HepG2 (cell line): ENCODE results near the gene CNTD1. TPM values are rescaled to one million over a fixed set of nuclear protein-coding genes. Genes with fewer than 3 reads are reported as not detected.

Experiments
- IRF2 ChIP-seq: IDR thresholded peaks from 2 replicates; pipeline ENCODE4 v1.6.1; 2018; ENCODE audit warnings: missing genetic modification reagents, missing compliant biosample characterization
- MED1 ChIP-seq: sonication (generic); formaldehyde crosslinking; IDR thresholded peaks from 2 replicates; pipeline ENCODE4 v1.4.0; 2020; ENCODE audit warnings: missing genetic modification reagents
- MIXL1 ChIP-seq: IDR thresholded peaks from 2 replicates; pipeline ENCODE4 v1.6.1; 2016
- MTF1 ChIP-seq: sonication (generic); formaldehyde crosslinking; IDR thresholded peaks from 2 replicates; pipeline ENCODE4 v1.5.0; 2020; ENCODE audit warnings: missing genetic modification reagents
- NR2F6 ChIP-seq, 2 experiments: IDR thresholded peaks; 2 replicates each; pipeline ENCODE4 v1.6.1; 2016; ENCODE audit warnings: antibody characterized with exemption in 1 of 2, mild to moderate bottlenecking in 1 of 2
- PATZ1 ChIP-seq: sonication (generic); formaldehyde crosslinking; IDR thresholded peaks from 2 replicates; pipeline ENCODE4 v1.4.0; 2020; ENCODE audit warnings: missing genetic modification reagents
- RARA ChIP-seq: IDR thresholded peaks from 2 replicates; pipeline ENCODE4 v1.6.1; 2016; ENCODE audit warnings: missing genetic modification reagents, missing compliant biosample characterization
- RFXANK ChIP-seq: IDR thresholded peaks from 2 replicates; pipeline ENCODE4 v1.6.1; 2016
- RFXAP ChIP-seq: sonication (generic); formaldehyde crosslinking; IDR thresholded peaks from 2 replicates; pipeline ENCODE4 v1.4.0; 2020; ENCODE audit warnings: missing genetic modification reagents, borderline replicate concordance
- SMC3 ChIP-seq: IDR thresholded peaks from 2 replicates; pipeline ENCODE4 v1.6.1; 2011; ENCODE audit warnings: low read length, improper control_type of control experiment
- SMYD3 ChIP-seq: sonication (generic); formaldehyde crosslinking; IDR thresholded peaks from 2 replicates; pipeline ENCODE4 v1.8.1; 2023; ENCODE audit warnings: mild to moderate bottlenecking, missing genetic modification reagents
- SYNCRIP ChIP-seq: fragments of 200-400 bp; formaldehyde crosslinking; IDR thresholded peaks from 2 replicates; pipeline ENCODE4 v1.6.1; 2018; ENCODE audit warnings: mild to moderate bottlenecking, low read depth, low read length; ENCODE audit not compliant: insufficient read depth
- TAF15 ChIP-seq: fragments of 200-400 bp; formaldehyde crosslinking; IDR thresholded peaks from one replicate; pipeline ENCODE4 v1.6.1; 2018; ENCODE audit warnings: mild to moderate bottlenecking, low read depth, low read length; ENCODE audit not compliant: poor library complexity, severe bottlenecking
- ZFP36 ChIP-seq: fragments of 150-350 bp; IDR thresholded peaks from 2 replicates; pipeline ENCODE4 v1.6.1; 2018; ENCODE audit warnings: borderline replicate concordance, low read length, low read depth; ENCODE audit not compliant: partially characterized antibody
- ZNF282 ChIP-seq: fragments of 450-650 bp; IDR thresholded peaks from 2 replicates; pipeline ENCODE4 v1.6.1; 2018; ENCODE audit not compliant: partially characterized antibody
- ZNF335 ChIP-seq: sonication (generic); formaldehyde crosslinking; IDR thresholded peaks from 2 replicates; pipeline ENCODE4 v1.4.0; 2020; ENCODE audit warnings: missing genetic modification reagents
- ZNF615 ChIP-seq: sonication (generic); formaldehyde crosslinking; IDR thresholded peaks from 2 replicates; pipeline ENCODE4 v1.5.0; 2020; ENCODE audit warnings: mild to moderate bottlenecking, missing genetic modification reagents, borderline replicate concordance
- polyA plus RNA-seq, 8 experiments: library from polyadenylated mRNA; depleted of rRNA in 3 of 8; stranded (reverse) in 7 of 8; unstranded in 1 of 8; fragments of >200 nt; fragmentation: Illumina TruSeq in 4 of 8; extraction: Trizol in 4 of 8; gene quantifications; 2 replicates each; pipeline versions ENCODE4 v1.2.1 to v1.2.3, GENCODE V29; 2011 to 2016; ENCODE audit warnings: low read depth in 4 of 8, missing spikeins in 1 of 8, mixed read lengths in 1 of 8; ENCODE audit not compliant: insufficient read depth in 1 of 8
- total RNA-seq, 5 experiments: library from RNA; depleted of rRNA; stranded (reverse); fragments of >200 nt; fragmentation: Illumina TruSeq; extraction: Trizol; gene quantifications; 2 replicates each; pipeline ENCODE4 v1.2.3, GENCODE V29; 2016; ENCODE audit warnings: low read depth in 1 of 5
- TF ChIP-seq, protein P1 (sequence below): sonication (generic); formaldehyde crosslinking; IDR thresholded peaks from 2 replicates; pipeline ENCODE4 v1.4.0; 2020; ENCODE audit warnings: missing genetic modification reagents

Gene CNTD1
- total and polyA plus RNA-seq, 2 of the 13 experiments (the other 11 are each of a cell fraction or from before 2014, with no cell fraction given), result 0.11 to 0.15 TPM

- TF ChIP-seq MIXL1 (CRISPR knock-in tag), result peak; percentile 67; the same call in 1 of the 2 replicates
- TF ChIP-seq SMYD3, result no peak
- 0 out of 2 replicates have a peak, but pooled peaks have one; percentile 36 for TF ChIP-seq ZNF335 (CRISPR knock-in tag)
- TF ChIP-seq, protein P1, sequence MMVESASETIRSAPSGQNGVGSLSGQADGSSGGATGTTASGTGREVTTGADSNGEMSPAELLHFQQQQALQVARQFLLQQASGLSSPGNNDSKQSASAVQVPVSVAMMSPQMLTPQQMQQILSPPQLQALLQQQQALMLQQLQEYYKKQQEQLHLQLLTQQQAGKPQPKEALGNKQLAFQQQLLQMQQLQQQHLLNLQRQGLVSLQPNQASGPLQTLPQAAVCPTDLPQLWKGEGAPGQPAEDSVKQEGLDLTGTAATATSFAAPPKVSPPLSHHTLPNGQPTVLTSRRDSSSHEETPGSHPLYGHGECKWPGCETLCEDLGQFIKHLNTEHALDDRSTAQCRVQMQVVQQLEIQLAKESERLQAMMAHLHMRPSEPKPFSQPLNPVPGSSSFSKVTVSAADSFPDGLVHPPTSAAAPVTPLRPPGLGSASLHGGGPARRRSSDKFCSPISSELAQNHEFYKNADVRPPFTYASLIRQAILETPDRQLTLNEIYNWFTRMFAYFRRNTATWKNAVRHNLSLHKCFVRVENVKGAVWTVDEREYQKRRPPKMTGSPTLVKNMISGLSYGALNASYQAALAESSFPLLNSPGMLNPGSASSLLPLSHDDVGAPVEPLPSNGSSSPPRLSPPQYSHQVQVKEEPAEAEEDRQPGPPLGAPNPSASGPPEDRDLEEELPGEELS (CRISPR knock-in tag), result no peak
- TF ChIP-seq IRF2 (CRISPR knock-in tag), result peak; percentile 78
- no peak for TF ChIP-seq PATZ1 (CRISPR knock-in tag)
- no peak for TF ChIP-seq SYNCRIP
- no peak for TF ChIP-seq TAF15
- TF ChIP-seq RFXANK (CRISPR knock-in tag), result 0 out of 2 replicates have a peak, but pooled peaks have one; percentile 66
- TF ChIP-seq ZFP36, result no peak
- TF ChIP-seq MED1, result no peak
- TF ChIP-seq MTF1 (CRISPR knock-in tag), result no peak
- TF ChIP-seq ZNF615, result no peak
- TF ChIP-seq NR2F6 (IDR thresholded peaks at IDR 0.05), result no peak
- TF ChIP-seq NR2F6 (CRISPR knock-in tag; IDR thresholded peaks at IDR 0.05), result peak; percentile 17; the same call in 1 of the 2 replicates
- peak; percentile 19; the same call in 1 of the 2 replicates for TF ChIP-seq RARA (CRISPR knock-in tag)
- no peak for TF ChIP-seq RFXAP (CRISPR knock-in tag)
- TF ChIP-seq ZNF282, result no peak
- peak; percentile 100 for TF ChIP-seq SMC3
Observed at GRCh38 chr17:42843358-42843934, 44.8 kb downstream of the CNTD1 start (continued).
